ENCODE measurements around the gene OAS1.
"Not testable (repeated sequence)": the region's sequence is repeated elsewhere in the genome, so short reads cannot be mapped to it uniquely, and the experiment has no call there.

OAS1 gene

GRCh38 chr12:112907415-112908157 is 824 bp downstream of the OAS1 start:
- DNase-seq (ENCODE audit: extremely low read depth, low read depth), result no peak
- H3K4me3 ChIP-seq (replicated peaks; ENCODE audit: low read depth, low read length), result peak overlapping the region; percentile 34
- TF ChIP-seq CTCF (IDR thresholded peaks at IDR 0.05; ENCODE audit: low read depth, low read length, missing control alignments), result no peak

GRCh38 chr12:112908548-112908947 is 1.8 kb downstream of the OAS1 start:
- no peak for DNase-seq (ENCODE audit: extremely low read depth, low read depth)
- TF ChIP-seq CTCF (IDR thresholded peaks at IDR 0.05; ENCODE audit: low read depth, low read length, missing control alignments), result no peak
- H3K4me3 ChIP-seq (replicated peaks; ENCODE audit: low read depth, low read length), result no peak overlapping the region

- no peak for TF ChIP-seq CTCF (IDR thresholded peaks at IDR 0.05; ENCODE audit: low read depth, low read length, missing control alignments)
- no peak overlapping the region for H3K4me3 ChIP-seq (replicated peaks; ENCODE audit: low read depth, low read length)
- no peak for DNase-seq (ENCODE audit: extremely low read depth, low read depth)
These were observed 2.9 kb downstream of the OAS1 start for GRCh38 chr12:112909693-112910092.

GRCh38 chr12:112913038-112913688 is 6.4 kb downstream of the OAS1 start:
- no peak overlapping the region for H3K4me3 ChIP-seq (replicated peaks; ENCODE audit: low read depth, low read length)
- no peak for TF ChIP-seq CTCF (IDR thresholded peaks at IDR 0.05; ENCODE audit: low read depth, low read length, missing control alignments)
- no peak for DNase-seq (ENCODE audit: extremely low read depth, low read depth)

- not testable (repeated sequence) for DNase-seq (ENCODE audit: extremely low read depth, low read depth); H3K4me3 ChIP-seq (replicated peaks; ENCODE audit: low read depth, low read length)
These were observed 7.1 kb downstream of the OAS1 start for GRCh38 chr12:112913888-112914287.

- DNase-seq (ENCODE audit: extremely low read depth, low read depth), result no peak
- TF ChIP-seq CTCF (IDR thresholded peaks at IDR 0.05; ENCODE audit: low read depth, low read length, missing control alignments), result no peak
- no peak overlapping the region for H3K4me3 ChIP-seq (replicated peaks; ENCODE audit: low read depth, low read length)
These were observed 9.5 kb downstream of the OAS1 start for GRCh38 chr12:112916270-112916669.

- DNase-seq (ENCODE audit: extremely low read depth, low read depth), result no peak
- no peak for TF ChIP-seq CTCF (IDR thresholded peaks at IDR 0.05; ENCODE audit: low read depth, low read length, missing control alignments)
- H3K4me3 ChIP-seq (replicated peaks; ENCODE audit: low read depth, low read length), result no peak overlapping the region
These were observed 12.4 kb downstream of the OAS1 start for GRCh38 chr12:112919121-112919520.

Measured in HFF-Myc (cell line).